ENCODE results near the gene HMOX1. TPM values are rescaled to one million over a fixed set of nuclear protein-coding genes. Genes with fewer than 3 reads are reported as not detected.
A peak's percentile ranks its signal among the peaks of the same experiment; 100 is the strongest.
"Not testable (repeated sequence)": the region's sequence is repeated elsewhere in the genome, so short reads cannot be mapped to it uniquely, and the experiment has no call there.

HMOX1 gene
- total RNA-seq, 1 experiment from 2014 or later, result 49.8 TPM

DNA sequence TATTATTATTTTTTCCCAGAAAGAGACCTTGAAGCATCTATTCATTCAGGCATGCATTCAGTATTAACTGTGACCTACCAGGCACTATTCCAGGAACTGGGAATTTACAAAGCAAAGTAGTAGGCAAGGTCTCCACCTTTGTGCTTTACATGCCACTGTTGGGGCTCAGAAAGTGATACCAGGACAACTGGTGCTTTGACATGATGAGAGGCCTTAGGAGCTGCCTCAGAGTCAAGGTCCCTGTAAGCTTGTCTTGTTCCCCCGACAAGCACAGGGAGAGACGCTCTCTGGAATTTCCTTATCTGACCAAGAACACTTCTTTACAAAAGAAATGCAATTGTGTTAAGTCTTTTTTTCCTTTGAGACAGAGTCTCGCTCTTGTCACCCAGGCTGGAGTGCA, 2.3 kb upstream of the HMOX1 start:
- no peak for DNase-seq (ENCODE audit: extremely low read depth, low read depth)

DNA sequence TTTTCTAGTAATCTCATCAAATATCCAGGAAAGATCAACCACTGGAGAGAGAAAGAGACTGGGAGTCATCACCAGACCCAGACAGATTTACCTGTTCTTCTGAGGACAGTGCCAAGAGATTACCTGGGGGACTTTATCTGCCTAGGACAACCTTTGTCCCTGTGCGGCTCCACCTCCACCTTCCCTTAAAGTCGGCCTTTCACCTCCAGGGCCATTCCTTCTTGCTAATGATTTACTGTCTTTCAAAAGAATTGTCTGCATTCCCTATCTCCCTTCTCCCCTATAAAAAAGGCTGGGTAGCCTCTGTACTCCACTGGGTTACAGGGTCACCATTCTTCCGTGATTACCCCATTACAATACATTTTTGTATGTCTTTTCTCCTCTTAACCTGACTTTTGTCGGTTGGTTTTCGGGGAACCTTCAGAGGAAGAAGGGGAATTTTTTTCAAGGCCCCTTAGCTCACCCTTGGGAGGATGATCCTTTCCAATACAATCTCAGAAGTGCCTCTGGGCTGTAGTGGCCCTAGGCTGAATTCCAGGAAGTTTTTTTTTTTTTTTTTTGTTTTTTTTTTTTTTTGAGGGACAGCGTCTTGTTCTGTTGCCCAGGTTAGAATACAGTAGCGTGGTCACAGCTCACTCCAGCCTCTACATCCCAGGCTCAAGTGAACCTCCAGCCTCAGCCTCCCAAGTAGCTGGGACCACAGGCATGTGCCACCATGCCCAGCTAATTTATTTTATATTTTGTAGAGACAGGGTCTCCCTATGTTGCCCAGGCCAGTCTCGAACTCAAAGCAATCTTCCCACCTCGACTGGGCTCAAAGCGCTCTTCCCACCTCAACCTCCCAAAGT, 1.5 kb upstream of the HMOX1 start:
- DNase-seq (ENCODE audit: extremely low read depth, low read depth), result no peak

DNA sequence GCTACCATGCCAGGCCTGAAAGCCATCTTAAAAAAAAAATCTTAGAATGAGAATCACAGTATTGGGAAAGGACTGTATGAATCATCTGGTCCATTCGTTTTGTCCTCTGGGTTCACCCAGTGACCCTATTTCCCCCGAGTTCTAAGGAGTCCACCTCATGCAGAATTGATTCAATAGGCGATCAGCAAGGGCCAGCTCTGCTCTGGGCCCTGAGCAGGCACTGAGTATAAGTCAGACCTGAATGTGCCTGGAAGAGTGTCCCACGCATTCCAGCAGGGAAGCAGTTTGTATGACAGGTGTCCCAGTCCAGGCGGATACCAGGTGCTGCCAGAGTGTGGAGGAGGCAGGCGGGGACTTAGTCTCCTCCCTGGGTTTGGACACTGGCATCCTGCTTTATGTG, 883 bp upstream of the HMOX1 start:
- DNase-seq (ENCODE audit: extremely low read depth, low read depth), result no peak

DNA sequence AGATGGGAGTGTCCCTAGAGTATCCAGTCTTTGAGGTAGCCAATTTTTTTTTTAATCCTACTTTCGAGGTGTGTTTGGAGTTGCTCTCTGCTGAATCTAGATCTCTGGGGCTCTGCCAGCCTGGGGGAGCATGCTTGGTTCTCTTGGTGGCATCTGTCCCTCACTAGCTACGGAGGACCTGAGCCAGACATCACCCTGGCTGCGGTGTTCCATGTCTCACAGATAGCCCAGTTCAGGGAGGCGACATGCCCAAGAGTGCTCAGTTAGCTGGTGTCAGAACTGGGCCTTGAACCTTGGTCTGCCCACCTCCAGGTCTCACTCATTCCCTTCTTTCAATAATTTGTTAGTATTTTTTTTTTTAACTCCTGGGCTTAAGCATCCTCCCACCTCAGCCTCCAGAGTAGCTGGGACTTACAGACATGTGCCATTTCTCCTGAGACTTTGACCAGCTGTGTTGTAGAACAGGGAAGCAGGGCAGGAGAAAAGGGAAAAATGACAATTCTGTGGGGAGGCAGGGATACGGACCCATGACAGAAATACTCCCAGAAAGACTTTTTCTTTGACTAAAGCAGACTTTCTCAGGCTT, 621 bp downstream of the HMOX1 start:
- DNase-seq (ENCODE audit: extremely low read depth, low read depth), result no peak

DNA sequence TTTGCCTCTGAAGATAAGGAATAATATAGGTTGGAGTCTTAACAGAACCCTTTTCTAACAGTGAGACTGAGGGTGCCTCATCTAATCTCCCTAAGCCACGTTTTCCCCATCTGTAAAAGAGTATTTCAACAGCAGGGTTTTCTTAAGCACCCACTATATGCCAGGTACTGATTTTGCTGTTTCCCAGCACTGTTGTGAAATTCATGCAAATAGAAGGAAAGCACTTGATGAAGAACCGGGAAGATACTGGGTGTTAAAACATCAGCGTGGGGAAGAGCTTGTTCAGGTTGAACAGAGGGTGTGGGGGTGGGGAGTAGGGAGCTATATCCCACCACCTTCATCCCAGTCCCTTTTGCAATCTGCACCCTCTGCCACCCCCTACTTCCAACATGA, 2.8 kb downstream of the HMOX1 start:
- DNase-seq (ENCODE audit: extremely low read depth, low read depth), result no peak

DNA sequence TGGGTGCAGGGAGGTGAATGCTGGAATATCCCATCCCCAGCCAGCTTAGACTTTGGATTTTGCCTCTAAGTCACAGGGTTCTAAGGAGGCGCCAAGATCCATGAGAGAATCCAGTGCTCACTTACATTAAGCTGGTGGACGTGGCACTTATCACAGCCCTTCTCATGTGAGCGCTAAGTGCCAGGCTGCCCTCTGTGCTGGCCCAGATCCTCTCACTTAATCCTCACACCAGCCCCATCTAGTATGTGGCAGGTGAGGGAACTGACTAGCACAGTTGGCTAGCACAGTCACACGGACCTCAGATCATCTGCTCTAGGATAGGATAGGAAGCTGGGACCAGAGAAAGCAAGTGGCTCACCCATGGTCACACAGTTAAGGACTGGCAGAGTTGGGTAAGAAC, 3.6 kb downstream of the HMOX1 start:
- DNase-seq (ENCODE audit: extremely low read depth, low read depth), result no peak

DNA sequence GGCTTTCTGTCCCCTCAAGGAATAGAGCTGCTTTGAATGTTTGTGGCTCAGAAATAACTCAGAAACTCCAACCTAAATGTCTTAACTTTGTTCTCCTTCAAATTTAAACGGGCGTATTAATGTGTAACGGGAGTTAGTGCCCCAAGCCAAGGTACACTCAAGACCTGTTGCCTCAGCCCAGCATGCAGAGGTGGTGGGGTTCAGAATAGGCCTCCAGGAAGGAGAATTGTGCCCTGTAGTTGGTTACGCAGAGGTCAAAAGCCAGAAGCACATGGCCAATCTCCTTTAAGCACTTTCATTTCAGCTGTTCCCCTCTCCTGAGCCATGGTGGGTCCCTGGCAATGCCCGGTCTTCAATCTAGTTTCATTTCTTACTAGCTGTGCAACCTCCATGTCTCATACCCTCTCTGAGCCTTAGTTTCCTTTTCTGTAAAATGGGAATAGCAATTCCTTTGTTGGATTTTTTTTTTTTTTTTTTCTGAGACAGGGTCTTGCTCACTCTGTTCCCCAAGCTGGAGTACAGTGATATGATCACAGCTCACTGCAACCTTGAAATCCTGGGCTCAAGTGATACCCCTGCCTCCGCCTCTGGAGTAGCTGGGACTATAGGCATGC, 4.2 kb downstream of the HMOX1 start:
- no peak for DNase-seq (ENCODE audit: extremely low read depth, low read depth)

DNA sequence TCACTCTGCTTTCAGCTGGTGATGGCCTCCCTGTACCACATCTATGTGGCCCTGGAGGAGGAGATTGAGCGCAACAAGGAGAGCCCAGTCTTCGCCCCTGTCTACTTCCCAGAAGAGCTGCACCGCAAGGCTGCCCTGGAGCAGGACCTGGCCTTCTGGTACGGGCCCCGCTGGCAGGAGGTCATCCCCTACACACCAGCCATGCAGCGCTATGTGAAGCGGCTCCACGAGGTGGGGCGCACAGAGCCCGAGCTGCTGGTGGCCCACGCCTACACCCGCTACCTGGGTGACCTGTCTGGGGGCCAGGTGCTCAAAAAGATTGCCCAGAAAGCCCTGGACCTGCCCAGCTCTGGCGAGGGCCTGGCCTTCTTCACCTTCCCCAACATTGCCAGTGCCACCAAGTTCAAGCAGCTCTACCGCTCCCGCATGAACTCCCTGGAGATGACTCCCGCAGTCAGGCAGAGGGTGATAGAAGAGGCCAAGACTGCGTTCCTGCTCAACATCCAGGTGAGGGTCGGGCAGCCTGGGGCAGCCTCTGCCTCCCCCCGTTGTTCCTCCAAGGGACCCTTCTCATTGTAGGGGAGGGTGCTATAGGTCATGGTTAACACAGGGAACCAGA, 5.9 kb downstream of the HMOX1 start:
- DNase-seq (ENCODE audit: extremely low read depth, low read depth), result no peak

DNA sequence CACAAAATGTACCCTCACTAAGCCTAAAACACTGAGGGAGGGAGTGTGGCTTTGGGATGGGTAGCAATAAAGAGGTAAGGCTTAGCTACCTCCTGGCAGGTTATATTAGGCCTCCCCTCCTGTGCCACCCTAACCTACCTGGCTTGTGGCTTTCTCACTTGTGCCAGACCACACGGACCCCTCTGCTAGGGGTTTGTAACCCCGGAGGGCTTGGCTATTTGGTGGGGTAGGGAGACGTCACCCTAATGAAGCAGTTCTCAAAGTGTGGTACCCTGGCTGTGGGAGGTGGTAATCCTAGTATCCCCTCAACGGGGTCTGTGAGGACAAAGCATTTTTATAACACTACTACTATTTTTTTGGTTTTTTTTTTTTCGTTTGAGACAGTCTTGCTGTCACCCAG, 10.0 kb downstream of the HMOX1 start:
- no peak for DNase-seq (ENCODE audit: extremely low read depth, low read depth)

DNA sequence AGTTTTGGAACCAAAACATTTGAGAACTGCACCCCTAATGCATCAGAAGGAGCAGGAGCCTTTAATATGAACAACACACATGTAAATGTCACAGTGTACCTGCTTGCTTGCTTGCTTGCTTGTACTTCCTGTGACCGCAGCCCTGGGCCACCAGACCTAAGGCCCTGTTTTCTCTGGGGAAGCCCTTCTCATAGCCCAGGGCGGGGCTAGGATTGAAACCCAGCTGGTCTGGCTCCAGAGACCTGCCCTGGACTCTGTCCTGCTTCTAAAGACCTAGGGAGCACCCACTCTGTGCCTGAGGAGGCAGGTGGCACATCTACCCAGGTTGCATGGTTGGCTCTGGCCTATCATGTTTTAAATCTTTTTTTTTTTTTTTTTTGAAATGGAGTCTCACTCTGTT, 11.5 kb downstream of the HMOX1 start:
- DNase-seq (ENCODE audit: extremely low read depth, low read depth), result no peak

DNA sequence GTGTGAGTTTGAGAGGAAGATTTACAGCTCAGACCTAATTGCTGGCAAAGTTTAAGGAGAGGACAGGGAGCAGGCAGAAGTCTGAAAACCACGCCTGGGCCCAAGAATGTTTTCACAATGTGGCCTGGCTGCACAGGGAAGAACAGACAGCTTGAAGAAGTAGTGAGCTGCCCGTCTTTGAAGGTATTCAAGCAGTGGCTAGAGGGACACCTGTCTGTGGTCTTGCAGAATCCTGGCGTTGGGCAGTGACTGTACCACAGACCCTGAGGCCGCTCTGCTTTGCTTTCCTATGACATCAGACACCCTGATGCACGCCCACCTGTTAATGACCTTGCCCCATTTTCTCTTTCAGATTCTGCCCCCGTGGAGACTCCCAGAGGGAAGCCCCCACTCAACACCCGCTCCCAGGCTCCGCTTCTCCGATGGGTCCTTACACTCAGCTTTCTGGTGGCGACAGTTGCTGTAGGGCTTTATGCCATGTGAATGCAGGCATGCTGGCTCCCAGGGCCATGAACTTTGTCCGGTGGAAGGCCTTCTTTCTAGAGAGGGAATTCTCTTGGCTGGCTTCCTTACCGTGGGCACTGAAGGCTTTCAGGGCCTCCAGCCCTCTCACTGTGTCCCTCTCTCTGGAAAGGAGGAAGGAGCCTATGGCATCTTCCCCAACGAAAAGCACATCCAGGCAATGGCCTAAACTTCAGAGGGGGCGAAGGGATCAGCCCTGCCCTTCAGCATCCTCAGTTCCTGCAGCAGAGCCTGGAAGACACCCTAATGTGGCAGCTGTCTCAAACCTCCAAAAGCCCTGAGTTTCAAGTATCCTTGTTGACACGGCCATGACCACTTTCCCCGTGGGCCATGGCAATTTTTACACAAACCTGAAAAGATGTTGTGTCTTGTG, 12.5 kb downstream of the HMOX1 start:
- no peak for DNase-seq (ENCODE audit: extremely low read depth, low read depth)

DNA sequence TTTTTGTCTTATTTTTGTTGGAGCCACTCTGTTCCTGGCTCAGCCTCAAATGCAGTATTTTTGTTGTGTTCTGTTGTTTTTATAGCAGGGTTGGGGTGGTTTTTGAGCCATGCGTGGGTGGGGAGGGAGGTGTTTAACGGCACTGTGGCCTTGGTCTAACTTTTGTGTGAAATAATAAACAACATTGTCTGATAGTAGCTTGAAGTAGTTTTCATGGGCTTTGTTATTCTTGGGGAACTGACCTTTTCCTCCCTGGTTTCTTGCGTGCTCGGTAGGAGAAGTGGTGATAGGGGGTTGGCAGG, 13.1 kb downstream of the HMOX1 start:
- DNase-seq (ENCODE audit: extremely low read depth, low read depth), result no peak

DNA sequence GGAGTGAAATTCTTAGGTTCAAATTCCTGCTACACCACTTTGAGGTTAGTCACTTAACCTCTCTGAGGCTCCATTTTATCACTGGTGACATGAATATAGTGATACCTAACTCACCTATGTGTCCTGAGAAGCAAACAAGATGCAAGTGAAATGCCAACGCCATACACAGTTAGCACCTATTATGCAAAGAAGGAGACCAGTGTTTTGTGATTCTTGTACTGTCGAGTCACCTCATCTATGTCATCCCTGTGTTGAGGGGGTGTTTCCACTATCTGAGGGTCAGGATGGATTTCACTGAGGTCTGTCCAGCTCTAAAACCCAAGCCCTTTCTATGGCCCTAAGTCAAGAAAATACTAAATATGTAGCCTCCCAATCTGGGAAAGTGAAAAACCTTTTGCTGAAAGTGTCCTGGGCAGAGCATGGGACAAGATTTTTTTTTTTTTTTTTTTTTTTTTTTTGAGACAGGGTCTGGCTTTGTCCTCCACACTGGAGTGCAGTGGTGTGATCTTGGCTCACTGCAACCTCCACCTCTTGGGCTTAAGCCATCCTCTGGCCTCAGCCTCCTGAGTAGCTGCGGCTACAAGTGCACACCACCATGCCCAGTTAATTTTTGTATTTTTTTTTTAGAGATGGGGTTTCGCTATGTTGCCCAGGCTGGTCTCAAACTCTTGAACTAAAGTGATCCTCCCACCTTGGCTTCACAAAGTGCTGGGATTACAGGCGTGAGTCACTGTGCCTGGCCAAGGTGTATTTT, 14.1 kb downstream of the HMOX1 start:
- no peak for DNase-seq (ENCODE audit: extremely low read depth, low read depth)

DNA sequence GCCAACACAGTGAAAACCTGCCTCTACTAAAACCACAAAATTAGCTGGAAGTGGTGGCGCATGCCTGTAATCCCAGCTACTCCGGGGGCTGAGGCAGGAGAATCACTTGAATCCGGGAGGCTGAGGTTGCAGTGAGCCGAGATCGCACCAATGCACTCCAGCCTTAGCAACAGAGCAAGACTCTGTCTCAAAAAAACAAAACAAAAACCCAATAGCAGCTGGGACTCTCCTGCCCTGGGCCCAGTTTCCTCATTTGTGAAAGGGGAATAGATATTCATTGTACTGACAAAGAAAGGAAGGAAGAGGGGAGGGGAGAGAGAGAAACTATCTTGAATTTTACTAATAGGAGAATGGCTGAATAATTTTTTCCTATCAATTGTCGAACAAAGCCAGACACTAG, 15.7 kb downstream of the HMOX1 start:
- not testable (repeated sequence) for DNase-seq (ENCODE audit: extremely low read depth, low read depth)

DNA sequence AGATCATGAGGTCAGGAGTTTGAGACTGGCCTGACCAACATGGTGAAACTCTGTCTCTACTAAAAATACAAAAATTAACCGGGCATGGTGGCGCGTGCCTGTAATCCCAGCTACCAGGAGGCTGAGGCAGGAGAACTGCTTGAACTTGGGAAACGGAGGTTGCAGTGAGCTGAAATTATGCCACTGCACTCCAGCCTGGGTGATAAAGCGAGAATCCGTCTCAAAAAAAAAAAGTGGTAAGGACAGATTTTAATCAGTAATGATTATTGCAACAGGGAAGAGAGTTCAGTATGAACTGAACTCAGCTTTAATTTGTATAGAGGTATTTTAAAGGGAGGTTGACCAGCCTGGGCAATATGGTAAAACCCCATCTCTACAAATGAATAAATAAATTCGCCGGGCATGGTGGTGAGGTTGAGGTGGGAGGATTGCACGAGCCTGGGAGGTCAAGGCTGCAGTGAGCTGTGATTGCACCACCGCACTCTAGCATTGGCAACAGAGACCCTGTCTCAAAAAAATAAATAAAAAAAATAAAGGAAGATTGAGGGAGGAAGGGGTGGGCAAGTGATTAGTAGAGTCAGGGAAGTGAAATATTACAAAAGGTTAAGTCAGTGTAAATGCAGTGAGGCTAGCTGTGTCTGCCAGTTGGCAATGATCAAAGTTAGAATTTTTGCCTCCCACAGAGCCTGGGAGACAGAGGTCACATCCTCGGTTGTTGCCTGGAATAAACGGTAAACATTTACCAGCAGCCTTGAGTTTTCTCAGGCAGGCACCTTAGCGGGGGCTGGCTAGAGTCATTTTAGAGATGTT, 16.4 kb downstream of the HMOX1 start:
- no peak for DNase-seq (ENCODE audit: extremely low read depth, low read depth)

DNA sequence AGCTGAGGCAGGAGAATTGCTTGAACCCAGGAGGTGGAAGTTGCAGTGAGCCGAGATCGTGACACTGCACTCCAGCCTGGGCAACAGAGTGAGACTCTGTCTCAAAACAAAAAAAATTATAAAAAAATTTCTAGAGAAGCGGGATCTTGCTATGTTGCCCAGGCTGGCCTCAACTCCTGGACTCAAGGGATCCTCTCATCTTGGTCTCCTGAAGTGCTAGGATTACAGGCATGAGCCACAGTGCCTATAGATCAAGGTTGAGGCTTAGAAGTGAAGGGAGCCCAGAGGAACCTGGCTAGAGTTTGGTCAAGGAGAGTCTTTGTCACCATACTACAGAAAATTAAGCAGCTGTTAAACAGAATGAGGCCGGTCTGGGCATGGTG, 17.7 kb downstream of the HMOX1 start:
- no peak for DNase-seq (ENCODE audit: extremely low read depth, low read depth)

DNA sequence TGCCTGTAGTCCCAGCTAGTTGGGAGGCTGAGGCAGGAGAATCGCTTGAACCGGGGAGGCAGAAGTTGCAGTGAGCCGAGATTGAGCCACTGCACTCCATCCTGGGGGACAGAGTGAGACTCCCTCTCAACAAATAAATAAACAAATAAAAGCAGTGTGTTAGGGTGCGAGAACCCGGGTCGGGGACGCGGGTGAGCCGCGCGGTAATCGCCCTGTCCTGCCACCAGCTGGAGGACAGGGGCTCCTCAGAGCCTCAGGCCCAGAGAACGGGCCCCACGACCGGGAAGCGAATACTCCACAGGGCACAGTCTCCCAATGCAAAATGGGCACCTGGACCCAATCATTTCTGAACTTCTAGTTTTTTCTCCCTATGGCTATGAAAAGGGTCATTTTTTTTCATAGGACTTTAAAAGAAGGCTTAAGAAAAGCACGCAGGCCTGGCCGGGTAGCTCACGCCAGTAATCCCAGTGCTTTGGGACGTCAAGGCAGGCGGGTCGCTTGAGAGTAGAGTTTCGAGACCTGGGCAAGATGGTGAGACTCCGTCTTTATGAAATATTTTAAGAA, 18.3 kb downstream of the HMOX1 start:
- DNase-seq (ENCODE audit: extremely low read depth, low read depth), result no peak

DNA sequence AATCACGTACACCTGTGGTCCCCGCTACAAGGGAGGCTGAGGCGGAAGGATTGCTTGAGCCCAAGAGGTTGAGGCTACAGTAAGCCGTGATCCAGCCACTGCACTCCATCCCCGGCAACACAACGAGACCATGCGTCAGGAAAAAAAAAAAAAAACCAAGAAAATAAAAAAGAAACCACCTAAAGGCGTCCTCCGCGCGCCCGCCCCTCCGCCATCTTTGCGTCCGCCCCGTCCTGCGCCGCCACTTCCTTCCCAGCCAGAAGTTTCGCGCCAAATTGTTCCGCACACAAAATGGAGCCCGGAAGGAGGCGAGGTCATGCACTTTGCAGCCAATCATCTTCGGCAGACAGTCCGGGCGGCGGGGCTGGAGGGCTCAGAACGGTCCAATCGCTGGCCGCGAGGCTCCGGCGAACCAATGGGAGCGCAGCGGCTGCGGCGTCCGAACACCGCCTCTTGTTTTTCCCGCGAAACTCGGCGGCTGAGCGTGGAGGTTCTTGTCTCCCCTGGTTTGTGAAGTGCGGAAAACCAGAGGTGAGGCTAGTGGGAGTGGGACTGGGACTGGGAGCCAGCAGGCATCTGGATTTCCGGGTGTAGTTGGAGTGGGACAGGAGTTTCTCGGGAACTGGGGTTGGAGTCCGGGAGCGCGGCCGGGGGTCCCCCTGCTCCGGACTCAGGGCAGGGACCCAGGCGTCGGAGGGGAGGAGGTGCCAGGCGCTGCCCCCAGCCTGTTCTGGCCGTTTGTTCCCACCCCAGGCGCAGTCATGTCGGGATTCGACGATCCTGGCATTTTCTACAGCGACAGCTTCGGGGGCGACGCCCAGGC, 19.0 kb downstream of the HMOX1 start, which contains the start of gene MCM5:
MCM5 (plus strand) TSS at position 463 of the 823 bp plus-strand sequence; CDS start at position 762, 299 bp downstream.
- peak; percentile 96 for DNase-seq (ENCODE audit: extremely low read depth, low read depth)
